Thymus (tissue), 14 donors: ENCODE data around the gene TTYH1. TPM values are rescaled to one million over a fixed set of nuclear protein-coding genes. Genes with fewer than 3 reads are reported as not detected.
"Not testable (repeated sequence)": the region's sequence is repeated elsewhere in the genome, so short reads cannot be mapped to it uniquely, and the experiment has no call there.

Experiments
- DNase-seq, 9 donors: peaks; one replicate each; pipeline ENCODE4 v3.0.0-alpha.2; 2013; ENCODE audit warnings: low spot score in 9 of 9, low read depth in 6 of 9, missing footprints in 1 of 9
- H3K27ac ChIP-seq, 2 donors: one replicate each; pipeline ENCODE4 v1.5.1; 2013; ENCODE audit warnings: control low read depth in 1 of 2, low read depth in 1 of 2, low read length in 1 of 2, mild to moderate bottlenecking in 1 of 2, moderate library complexity in 1 of 2
- H3K27me3 ChIP-seq, 2 donors: one replicate each; pipeline ENCODE4 v1.5.1; 2013; ENCODE audit warnings: low read length in 1 of 2; ENCODE audit not compliant: control insufficient read depth in 2 of 2, insufficient read depth in 1 of 2
- H3K36me3 ChIP-seq, 2 donors: one replicate each; pipeline ENCODE4 v1.5.1; 2013; ENCODE audit warnings: low read length in 1 of 2, mild to moderate bottlenecking in 1 of 2, moderate library complexity in 1 of 2; ENCODE audit not compliant: control insufficient read depth in 2 of 2, insufficient read depth in 2 of 2
- H3K4me1 ChIP-seq, 2 donors: one replicate each; pipeline ENCODE4 v1.5.1; 2013; ENCODE audit warnings: low read length in 2 of 2; ENCODE audit not compliant: control insufficient read depth in 2 of 2, insufficient read depth in 2 of 2
- H3K4me3 ChIP-seq, 2 donors: one replicate each; pipeline ENCODE4 v1.5.1; 2013; ENCODE audit warnings: low read length in 2 of 2, control low read depth in 1 of 2, mild to moderate bottlenecking in 1 of 2
- H3K9me3 ChIP-seq, 2 donors: one replicate each; pipeline ENCODE4 v1.5.1; 2013; ENCODE audit warnings: low read length in 1 of 2, mild to moderate bottlenecking in 1 of 2; ENCODE audit not compliant: control insufficient read depth in 2 of 2, insufficient read depth in 1 of 2
- WGBS: extraction: QIAGEN DNeasy Blood & Tissue Kit; methylation state at CpG from one replicate; pipeline ENCODE4 v1.1.7; 2013; 5-methylcytosine and 5-hydroxymethylcytosine counted together
- long read RNA-seq, 10 donors: transcript quantifications; one replicate each; lab custom pipeline, GENCODE V29; 2026
- polyA plus RNA-seq: library from polyadenylated mRNA; stranded (reverse); fragments of 200-250 nt; gene quantifications from one replicate; pipeline ENCODE4 v1.2.3, GENCODE V29; 2013
- total RNA-seq: library from RNA; stranded (reverse); fragments of 120-200 nt; gene quantifications from one replicate; pipeline ENCODE4 v1.2.4, GENCODE V29; 2013
- donor health status: healthy.

The TTYH1 gene
- total RNA-seq (0.61 TPM), polyA plus RNA-seq (0.43 TPM)
- long read RNA-seq, donor 1, result 0 reads
- long read RNA-seq, donor 2, partial matches to known transcripts, result 155 of 221 reads
- long read RNA-seq, donor 2, other reads (novel, unspliced or antisense), result 66 of 221 reads
- long read RNA-seq, donor 3, result 0 reads
- long read RNA-seq, donor 4, partial matches to known transcripts, result 6 of 6 reads
- long read RNA-seq, donor 4, other reads (novel, unspliced or antisense), result 0 of 6 reads
- long read RNA-seq, donor 5, result 0 reads
- long read RNA-seq, donor 6, result 0 reads
- long read RNA-seq, donor 7, result 0 reads
- long read RNA-seq, donor 8, result 0 reads
- long read RNA-seq, donor 9, result 0 reads
- long read RNA-seq, donor 10, partial matches to known transcripts, result 0 of 1 reads
- long read RNA-seq, donor 10, other reads (novel, unspliced or antisense), result 0 of 1 reads

DNA sequence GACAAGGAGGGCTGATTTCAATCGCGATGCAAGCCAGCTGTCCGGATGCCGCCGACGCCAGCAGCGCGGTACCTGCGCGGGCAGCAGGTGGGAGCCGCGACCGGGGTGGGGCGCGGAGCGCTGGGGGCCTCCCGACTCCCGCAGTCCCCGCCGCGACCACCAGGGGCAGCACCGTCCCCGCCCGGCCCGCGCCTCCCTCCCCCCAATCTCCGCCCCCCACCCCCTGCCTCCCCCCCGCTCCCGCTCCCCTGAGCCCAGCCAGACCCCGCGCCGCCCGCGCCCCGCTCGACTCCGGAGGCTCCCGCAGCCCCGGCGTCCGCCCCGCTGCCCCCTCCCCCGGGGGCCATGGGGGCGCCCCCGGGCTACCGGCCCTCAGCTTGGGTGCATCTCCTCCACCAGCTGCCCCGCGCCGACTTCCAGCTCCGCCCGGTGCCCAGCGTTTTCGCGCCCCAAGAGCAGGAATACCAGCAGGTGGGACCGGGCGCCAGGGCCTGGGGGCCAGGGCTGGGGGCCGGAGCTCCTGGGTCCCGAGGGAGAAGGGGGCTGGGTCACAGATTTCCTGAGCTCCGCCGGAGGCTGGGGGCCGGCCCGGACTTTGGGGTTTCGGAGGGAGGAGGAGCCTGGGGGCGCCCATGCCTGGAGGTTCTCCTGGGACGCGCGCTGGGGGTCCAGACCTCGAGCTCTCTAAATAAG is at the start of gene TTYH1:
TSS of gene TTYH1 (plus strand) at position 257 of the 693 bp plus-strand sequence. CDS start at position 346, 89 bp downstream.
- Histone ChIP-seq H3K27me3 (peaks cover 23 to 62% of the 10 kb centered on the region in 2 donors), H3K4me1 (peaks cover 2 to 15% of the 10 kb centered on the region in 2 donors), H3K27ac (no peak within 1 kb of the TSS), H3K36me3 (no peaks in the 10 kb centered on the region), H3K9me3 (peaks cover 0 to 2% of the 10 kb centered on the region in 2 donors), H3K4me3 (peak within 1 kb of the TSS in 1 of 2 donors; percentile 21)
- WGBS, result 2% methylated on average over 60 of the region's 68 CpGs
- peak in 2 of 9 donors; percentile 39 to 45 for DNase-seq

DNA sequence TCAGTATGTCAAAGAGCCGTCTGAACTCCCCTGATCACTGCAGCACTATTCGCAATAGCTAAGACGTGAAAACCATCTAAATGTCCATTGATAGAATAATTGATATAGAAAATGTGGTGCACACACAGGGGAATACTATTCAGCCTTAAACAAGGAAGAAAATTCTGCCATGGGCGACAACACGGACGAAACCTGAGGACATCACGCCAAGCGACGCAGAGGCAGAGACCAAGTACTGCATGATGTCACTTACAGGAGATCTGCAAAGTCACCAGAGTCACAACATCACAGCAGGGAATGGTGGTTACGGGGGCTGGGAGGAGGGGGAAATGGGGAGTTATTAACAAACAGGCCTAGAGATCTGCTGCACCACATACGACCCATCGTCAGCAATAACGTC is 49.5 kb upstream of the TTYH1 start:
- not testable (repeated sequence) for DNase-seq, H3K27me3 ChIP-seq, H3K9me3 ChIP-seq
- Histone ChIP-seq H3K4me1 (peaks cover 5 to 31% of the 10 kb centered on the region in 2 donors), H3K27ac (peak overlapping the region in 1 of 2 donors; percentile 88), H3K36me3 (peaks cover 13 to 20% of the 10 kb centered on the region in 2 donors), H3K4me3 (peak overlapping the region; percentile 82 to 84)
- 50% methylated on average over 13 of the region's 13 CpGs for WGBS

DNA sequence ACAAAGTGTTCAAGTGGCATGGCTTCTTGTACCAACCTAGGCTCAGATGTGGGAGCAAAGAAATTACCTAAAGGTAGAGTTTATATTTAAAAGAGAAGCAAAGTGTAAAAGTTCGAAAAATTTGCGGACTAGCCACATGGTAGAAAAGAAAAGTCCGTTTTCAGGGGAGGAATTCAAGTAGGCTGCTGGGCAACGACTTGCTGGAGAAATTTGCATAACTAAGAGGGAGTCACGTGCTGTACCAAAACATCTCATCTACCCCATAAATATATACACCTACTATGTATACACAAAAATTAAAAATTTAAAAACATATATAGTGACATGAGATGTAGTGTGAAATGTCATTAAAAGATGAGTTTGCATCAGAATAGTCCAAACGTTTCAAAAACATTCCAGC is 48.5 kb upstream of the TTYH1 start:
- no peak for DNase-seq
- H3K27ac ChIP-seq, result peak overlapping the region; percentile 45 to 64

DNA sequence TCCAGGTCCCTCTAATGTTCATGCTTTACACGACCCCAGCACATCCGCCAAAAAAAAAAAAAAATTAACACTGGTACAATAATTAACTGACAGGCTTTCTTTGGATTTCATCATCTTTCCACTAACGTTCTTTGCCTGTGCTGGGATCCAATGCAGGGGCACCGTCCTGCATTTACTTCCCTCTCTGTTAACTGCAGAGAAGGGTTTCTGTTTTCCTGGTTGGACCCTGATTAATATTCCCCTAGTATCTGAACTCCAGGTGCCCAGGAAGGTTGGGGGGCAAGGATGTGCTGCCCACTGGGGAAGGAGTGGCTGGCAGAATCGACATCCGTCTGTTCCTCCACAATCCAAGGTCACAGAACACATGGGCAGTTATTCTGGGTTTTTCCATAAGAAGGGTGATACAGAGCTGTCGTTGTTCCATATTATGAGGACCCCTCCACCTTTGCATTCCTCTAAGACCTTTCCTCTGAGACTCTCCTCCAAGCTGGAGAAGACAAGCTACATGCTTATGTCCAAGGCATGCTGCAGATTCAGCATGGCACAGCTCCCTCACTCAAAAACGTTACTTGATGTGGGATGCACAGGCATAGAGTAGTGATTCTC is 46.1 kb upstream of the TTYH1 start:
- peaks cover 0 to 2% of the 10 kb centered on the region in 2 donors for H3K27me3 ChIP-seq
- peaks cover 4 to 5% of the 10 kb centered on the region in 2 donors for H3K36me3 ChIP-seq
- H3K4me3 ChIP-seq, result peak overlapping the region; percentile 74 to 91
- peaks cover 12 to 45% of the 10 kb centered on the region in 2 donors for H3K4me1 ChIP-seq
- no peaks in the 10 kb centered on the region for H3K9me3 ChIP-seq
- 3% methylated on average over 8 of the region's 8 CpGs for WGBS
- peak overlapping the region; percentile 86 to 95 for H3K27ac ChIP-seq
- peak in 1 of 9 donors; percentile 49 for DNase-seq

More for the DNA sequence above, 48.5 kb upstream of the TTYH1 start:
- 31% methylated on average over 6 of the region's 6 CpGs for WGBS
- Histone ChIP-seq H3K9me3 (no peaks in the 10 kb centered on the region), H3K4me1 (peaks cover 10 to 34% of the 10 kb centered on the region in 2 donors), H3K27me3 (peaks cover 0 to 2% of the 10 kb centered on the region in 2 donors), H3K36me3 (peaks cover 9 to 17% of the 10 kb centered on the region in 2 donors), H3K4me3 (peak overlapping the region; percentile 54 to 82)

DNA sequence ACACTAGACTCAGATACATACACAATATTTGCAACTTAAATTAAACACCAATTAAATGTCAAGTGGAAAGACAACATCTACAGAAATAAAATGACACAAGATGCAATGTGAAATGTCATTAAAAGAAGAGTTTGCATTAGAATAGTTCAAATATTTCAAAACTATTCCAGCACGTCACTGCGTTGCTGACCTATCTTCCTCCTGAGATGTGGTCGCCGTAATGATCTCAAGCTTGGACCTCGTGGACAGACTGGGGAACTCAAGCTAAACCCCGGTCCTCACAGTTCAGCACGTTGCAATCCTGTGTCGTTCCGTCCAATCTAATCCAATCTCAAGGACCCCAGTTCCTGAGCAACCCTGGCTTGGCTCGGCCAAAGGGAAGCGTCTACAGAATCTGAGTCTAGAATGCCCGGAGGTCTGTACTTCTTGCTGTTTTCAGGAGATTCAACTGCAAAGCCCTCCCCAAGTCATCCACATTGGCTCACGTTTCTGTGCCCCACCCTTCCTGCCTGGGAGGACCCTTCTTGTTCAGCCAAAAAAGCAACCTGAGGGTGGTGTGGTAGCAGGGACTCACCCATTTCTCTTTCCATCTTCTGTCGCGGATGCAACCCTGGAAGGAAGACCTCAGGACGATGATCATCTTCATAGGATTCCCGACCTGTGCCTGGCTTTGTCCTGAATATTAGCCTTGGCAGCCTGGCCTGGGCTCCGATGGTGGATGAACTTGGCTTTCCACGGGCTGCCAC is 45.4 kb upstream of the TTYH1 start:
- not testable (repeated sequence) for H3K9me3 ChIP-seq, H3K36me3 ChIP-seq, H3K27me3 ChIP-seq
- Histone ChIP-seq H3K27ac (peak overlapping the region; percentile 86 to 95), H3K4me3 (peak overlapping the region; percentile 74 to 91), H3K4me1 (peaks cover 12 to 51% of the 10 kb centered on the region in 2 donors)
- 4% methylated on average over 15 of the region's 19 CpGs for WGBS
- DNase-seq, result peak in 1 of 9 donors; percentile 67

DNA sequence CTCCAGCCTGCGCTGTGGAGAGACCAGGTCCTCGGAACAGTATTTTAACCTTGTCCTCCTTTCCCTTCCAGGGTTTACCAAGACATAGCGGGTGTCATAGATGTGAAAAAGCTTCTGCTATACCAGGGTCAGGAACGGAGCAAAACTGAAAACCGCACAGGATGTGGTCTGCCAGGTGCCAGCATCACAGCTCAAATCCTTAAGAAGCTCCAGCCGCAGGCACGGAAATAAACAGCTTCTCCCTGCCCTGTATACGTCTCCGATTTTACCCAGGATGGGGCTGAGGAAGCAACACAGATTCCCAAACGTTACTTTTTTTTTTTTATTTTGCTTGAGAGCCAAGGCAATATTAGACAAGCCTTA is 44.8 kb upstream of the TTYH1 start:
- not testable (repeated sequence) for H3K27me3 ChIP-seq, H3K9me3 ChIP-seq, H3K36me3 ChIP-seq
- Histone ChIP-seq H3K4me1 (peaks cover 12 to 54% of the 10 kb centered on the region in 2 donors), H3K4me3 (peak overlapping the region; percentile 46 to 91), H3K27ac (peak overlapping the region; percentile 52 to 75)
- peak in 3 of 9 donors; percentile 69 to 88 (median 75) for DNase-seq
- 3% methylated on average over 8 of the region's 10 CpGs for WGBS

DNA sequence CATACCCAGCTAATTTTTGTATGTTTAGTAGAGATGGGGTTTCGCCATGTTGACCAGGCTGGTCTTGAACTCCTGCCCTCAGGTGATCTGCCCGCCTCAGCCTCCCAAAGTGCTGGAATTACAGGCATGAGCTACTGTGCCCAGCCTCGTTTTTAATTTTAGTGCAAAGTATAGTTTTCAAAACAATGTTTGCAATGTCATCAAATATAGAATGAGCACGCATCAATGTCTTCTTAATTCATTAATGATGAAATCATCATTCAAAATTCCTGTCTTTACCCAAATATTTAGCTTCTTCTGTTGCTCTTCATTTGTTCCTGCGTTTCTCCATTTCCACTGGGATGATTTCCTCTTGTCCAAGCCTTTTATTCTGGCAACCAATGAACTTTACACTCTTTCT is 43.8 kb upstream of the TTYH1 start:
- not testable (repeated sequence) for DNase-seq, H3K9me3 ChIP-seq, H3K36me3 ChIP-seq, H3K27ac ChIP-seq, H3K27me3 ChIP-seq
- peak overlapping the region in 1 of 2 donors; percentile 10 for H3K4me3 ChIP-seq
- peaks cover 19 to 56% of the 10 kb centered on the region in 2 donors for H3K4me1 ChIP-seq
- WGBS, result 95% methylated on average over 5 of the region's 5 CpGs

DNA sequence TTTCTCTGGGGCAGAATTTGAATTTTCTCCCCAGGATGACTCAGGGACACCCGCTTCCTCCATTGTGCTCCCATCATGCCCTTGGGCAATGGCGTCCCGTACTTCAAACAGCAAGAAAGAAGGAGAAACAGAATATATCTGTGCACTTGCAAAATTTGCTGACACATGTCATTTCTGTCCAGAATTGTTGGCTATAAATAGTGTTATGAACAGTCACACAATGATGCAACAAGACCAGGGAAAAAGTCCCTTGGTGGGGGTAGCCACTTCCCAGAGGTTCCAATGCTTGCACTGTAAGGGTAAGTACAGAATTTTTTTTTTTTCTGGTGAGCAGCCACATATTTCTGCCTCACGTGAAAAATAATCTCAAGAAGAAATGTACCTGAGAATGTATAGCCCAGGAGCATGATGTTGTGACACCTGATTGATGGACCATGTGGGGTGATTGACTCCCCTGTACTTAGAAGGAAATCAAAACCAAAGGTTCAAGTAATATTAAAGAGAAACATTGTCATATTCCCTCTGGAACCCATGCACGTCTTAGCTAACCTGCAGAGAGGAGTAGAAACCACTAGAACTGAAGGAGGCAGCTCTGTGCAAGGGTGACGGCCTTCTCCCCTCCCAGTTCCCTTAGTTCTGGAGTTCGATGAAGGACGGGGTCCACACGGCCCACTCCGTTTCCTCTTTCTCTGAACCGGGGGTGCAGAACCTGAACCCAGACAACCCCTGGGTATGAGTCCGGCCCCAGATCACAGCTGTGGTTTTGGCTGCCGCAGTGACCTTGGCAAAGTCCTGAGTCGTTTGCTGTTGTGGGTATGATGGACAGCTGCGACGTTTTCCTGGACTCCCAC is 41.3 kb upstream of the TTYH1 start:
- Histone ChIP-seq H3K4me1 (peaks cover 32 to 73% of the 10 kb centered on the region in 2 donors), H3K4me3 (peak overlapping the region; percentile 54 to 59), H3K27ac (peak overlapping the region; percentile 49 to 66), H3K9me3 (no peaks in the 10 kb centered on the region), H3K27me3 (no peaks in the 10 kb centered on the region), H3K36me3 (no peaks in the 10 kb centered on the region)
- WGBS, result 18% methylated on average over 16 of the region's 16 CpGs
- DNase-seq, result peak in 1 of 9 donors; percentile 49
